Loucy (cell line): Measurements from ENCODE around the gene MYH10.

Experiments used
- EZH2phosphoT487 ChIP-seq: fragments of 200-600 bp; IDR thresholded peaks from 2 replicates; pipeline ENCODE4 v1.6.1; 2018; ENCODE audit warnings: antibody characterized with exemption, mild to moderate bottlenecking, moderate library complexity, borderline replicate concordance
- TF ChIP-seq, protein P1 (sequence below): fragments of 200-600 bp; sonication (generic); conservative IDR thresholded peaks from 2 replicates; pipeline ENCODE4 v1.5.1; 2014; ENCODE audit warnings: mild to moderate bottlenecking, antibody characterized with exemption, low read length

- TF ChIP-seq, protein P1, sequence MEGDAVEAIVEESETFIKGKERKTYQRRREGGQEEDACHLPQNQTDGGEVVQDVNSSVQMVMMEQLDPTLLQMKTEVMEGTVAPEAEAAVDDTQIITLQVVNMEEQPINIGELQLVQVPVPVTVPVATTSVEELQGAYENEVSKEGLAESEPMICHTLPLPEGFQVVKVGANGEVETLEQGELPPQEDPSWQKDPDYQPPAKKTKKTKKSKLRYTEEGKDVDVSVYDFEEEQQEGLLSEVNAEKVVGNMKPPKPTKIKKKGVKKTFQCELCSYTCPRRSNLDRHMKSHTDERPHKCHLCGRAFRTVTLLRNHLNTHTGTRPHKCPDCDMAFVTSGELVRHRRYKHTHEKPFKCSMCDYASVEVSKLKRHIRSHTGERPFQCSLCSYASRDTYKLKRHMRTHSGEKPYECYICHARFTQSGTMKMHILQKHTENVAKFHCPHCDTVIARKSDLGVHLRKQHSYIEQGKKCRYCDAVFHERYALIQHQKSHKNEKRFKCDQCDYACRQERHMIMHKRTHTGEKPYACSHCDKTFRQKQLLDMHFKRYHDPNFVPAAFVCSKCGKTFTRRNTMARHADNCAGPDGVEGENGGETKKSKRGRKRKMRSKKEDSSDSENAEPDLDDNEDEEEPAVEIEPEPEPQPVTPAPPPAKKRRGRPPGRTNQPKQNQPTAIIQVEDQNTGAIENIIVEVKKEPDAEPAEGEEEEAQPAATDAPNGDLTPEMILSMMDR: no peak
- no peak for TF ChIP-seq EZH2phosphoT487
These were observed 75.5 kb downstream of the MYH10 start for GRCh38 chr17:8555062-8555461.
